Progenitor cell of endocrine pancreas (in vitro differentiated cells): ENCODE measurements around the gene CALN1. TPM values are rescaled to one million over a fixed set of nuclear protein-coding genes. Genes with fewer than 3 reads are reported as not detected.
A peak's percentile ranks its signal among the peaks of the same experiment; 100 is the strongest.

Experiments used
- DNase-seq: peaks from one replicate; pipeline ENCODE4 v3.0.0; 2021; ENCODE audit warnings: low spot score; ENCODE audit not compliant: unreplicated experiment
- H3K27ac Mint-ChIP-seq: 2 replicates; pipeline ENCODE4 v1.8.0; 2021; ENCODE audit warnings: mild to moderate bottlenecking, moderate library complexity, mixed read lengths
- H3K27me3 Mint-ChIP-seq: 2 replicates; pipeline ENCODE4 v1.8.0; 2021; ENCODE audit warnings: mixed read lengths
- H3K36me3 Mint-ChIP-seq: 2 replicates; pipeline ENCODE4 v1.8.0; 2022; ENCODE audit warnings: mixed read lengths; ENCODE audit not compliant: insufficient read depth
- H3K4me1 Mint-ChIP-seq: 2 replicates; pipeline ENCODE4 v1.8.0; 2021; ENCODE audit warnings: low read depth, mixed read lengths
- H3K4me3 Mint-ChIP-seq: 2 replicates; pipeline ENCODE4 v1.8.0; 2021; ENCODE audit warnings: low read depth, mild to moderate bottlenecking, moderate library complexity, mixed read lengths
- H3K9me3 Mint-ChIP-seq: 2 replicates; pipeline ENCODE4 v1.8.0; 2021; ENCODE audit warnings: low read depth, mixed read lengths
- total RNA-seq: library from RNA; stranded (reverse); gene quantifications from 2 replicates; pipeline ENCODE4 v1.2.1, GENCODE V29; 2021
- TF ChIP-seq, protein P1 (sequence below): fragments of 200-600 bp; sonication (generic); IDR thresholded peaks from one replicate; pipeline ENCODE4 v1.5.0; 2021; ENCODE audit warnings: antibody characterized with exemption, mild to moderate bottlenecking; ENCODE audit not compliant: unreplicated experiment

The CALN1 gene
- total RNA-seq, 1 donor from 2014 or later = 0.79 TPM

GRCh38 chr7:71871446-71871845 lies 540.7 kb downstream of the CALN1 start:
- peaks cover 4% of the 10 kb centered on the region for H3K4me1 Mint-ChIP-seq
- DNase-seq = no peak
- H3K27ac Mint-ChIP-seq = no peak overlapping the region
- no peak overlapping the region for H3K4me3 Mint-ChIP-seq
- peaks cover 6% of the 10 kb centered on the region for H3K9me3 Mint-ChIP-seq
- no peaks in the 10 kb centered on the region for H3K27me3 Mint-ChIP-seq
- TF ChIP-seq, protein P1, sequence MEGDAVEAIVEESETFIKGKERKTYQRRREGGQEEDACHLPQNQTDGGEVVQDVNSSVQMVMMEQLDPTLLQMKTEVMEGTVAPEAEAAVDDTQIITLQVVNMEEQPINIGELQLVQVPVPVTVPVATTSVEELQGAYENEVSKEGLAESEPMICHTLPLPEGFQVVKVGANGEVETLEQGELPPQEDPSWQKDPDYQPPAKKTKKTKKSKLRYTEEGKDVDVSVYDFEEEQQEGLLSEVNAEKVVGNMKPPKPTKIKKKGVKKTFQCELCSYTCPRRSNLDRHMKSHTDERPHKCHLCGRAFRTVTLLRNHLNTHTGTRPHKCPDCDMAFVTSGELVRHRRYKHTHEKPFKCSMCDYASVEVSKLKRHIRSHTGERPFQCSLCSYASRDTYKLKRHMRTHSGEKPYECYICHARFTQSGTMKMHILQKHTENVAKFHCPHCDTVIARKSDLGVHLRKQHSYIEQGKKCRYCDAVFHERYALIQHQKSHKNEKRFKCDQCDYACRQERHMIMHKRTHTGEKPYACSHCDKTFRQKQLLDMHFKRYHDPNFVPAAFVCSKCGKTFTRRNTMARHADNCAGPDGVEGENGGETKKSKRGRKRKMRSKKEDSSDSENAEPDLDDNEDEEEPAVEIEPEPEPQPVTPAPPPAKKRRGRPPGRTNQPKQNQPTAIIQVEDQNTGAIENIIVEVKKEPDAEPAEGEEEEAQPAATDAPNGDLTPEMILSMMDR = peak; percentile 38
- H3K36me3 Mint-ChIP-seq = no peaks in the 10 kb centered on the region

DNA sequence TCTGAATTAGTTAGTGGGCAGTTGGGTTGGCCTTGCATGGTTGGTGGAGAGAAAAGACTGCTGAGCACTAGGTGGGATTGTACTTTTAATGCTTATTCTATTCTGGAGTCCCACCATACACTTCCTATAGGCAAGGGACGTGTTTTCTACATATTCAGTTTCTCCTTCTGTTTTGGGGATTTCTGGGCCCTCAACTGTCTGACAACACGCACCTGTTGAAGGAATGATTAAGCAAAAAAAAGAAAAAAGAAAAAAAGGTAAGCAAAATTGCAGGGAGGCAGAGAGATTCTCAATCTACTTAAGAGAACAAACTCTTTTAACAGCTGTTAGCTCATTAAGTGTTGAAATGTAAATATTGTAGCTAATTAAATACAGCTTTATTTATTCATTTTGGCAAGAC lies 541.3 kb downstream of the CALN1 start:
- Mint-ChIP-seq H3K27me3 (no peaks in the 10 kb centered on the region), H3K36me3 (no peaks in the 10 kb centered on the region)
- TF ChIP-seq, protein P1 = no peak

DNA sequence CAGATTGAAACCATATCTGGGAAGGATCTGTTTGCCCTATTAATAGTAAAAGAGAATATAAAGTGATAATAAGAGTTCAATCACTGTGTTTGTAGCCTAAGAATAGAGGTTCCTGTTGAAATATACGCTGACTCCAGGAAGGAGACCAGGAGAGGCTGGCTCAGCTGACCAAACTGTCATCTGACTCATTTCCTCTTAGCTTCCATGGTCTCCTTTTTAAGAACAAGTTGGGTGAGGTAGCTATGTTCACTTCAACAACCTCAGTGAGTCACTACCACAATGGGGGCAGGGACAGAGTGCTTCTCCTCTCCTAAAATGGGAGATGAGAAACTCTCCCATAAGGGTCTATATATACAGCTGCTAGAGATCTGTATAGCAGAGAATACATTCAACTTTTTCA lies 543.3 kb downstream of the CALN1 start:
- H3K27ac Mint-ChIP-seq = no peak overlapping the region
- TF ChIP-seq, protein P1 = no peak
- no peaks in the 10 kb centered on the region for H3K9me3 Mint-ChIP-seq
- no peak overlapping the region for H3K4me3 Mint-ChIP-seq
- no peaks in the 10 kb centered on the region for H3K36me3 Mint-ChIP-seq
- no peaks in the 10 kb centered on the region for H3K27me3 Mint-ChIP-seq
- peaks cover 4% of the 10 kb centered on the region for H3K4me1 Mint-ChIP-seq
- no peak for DNase-seq

More for the DNA sequence above, 541.3 kb downstream of the CALN1 start:
- Mint-ChIP-seq H3K9me3 (peaks cover 2% of the 10 kb centered on the region), H3K4me3 (no peak overlapping the region), H3K4me1 (peaks cover 4% of the 10 kb centered on the region), H3K27ac (no peak overlapping the region)
- no peak for DNase-seq

- Mint-ChIP-seq H3K4me3 (no peak overlapping the region), H3K36me3 (no peaks in the 10 kb centered on the region), H3K27me3 (no peaks in the 10 kb centered on the region), H3K27ac (no peak overlapping the region), H3K4me1 (peaks cover 4% of the 10 kb centered on the region), H3K9me3 (no peaks in the 10 kb centered on the region)
- DNase-seq = no peak
- TF ChIP-seq, protein P1 = no peak
These were observed 544.5 kb downstream of the CALN1 start for GRCh38 chr7:71867626-71868025.

DNA sequence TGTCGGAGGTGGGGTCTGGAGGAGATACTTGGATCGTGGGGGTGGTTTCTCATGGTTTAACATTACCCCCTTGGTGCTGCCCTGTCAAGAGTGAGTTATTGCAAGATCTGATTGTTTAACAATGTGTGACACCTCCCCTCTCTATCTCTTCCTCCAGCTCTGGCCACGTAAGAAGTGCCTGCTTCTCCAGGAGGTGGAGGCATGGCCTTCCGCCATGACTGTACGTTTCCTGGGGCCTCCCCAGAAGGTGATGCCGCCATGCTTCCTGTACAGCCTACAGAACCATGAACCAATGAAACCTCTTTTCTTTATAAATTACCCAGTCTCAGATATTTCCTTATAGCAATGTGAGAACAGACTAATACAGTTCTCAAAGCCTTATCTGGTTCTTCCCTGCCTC lies 547.0 kb downstream of the CALN1 start:
- no peaks in the 10 kb centered on the region for H3K4me1 Mint-ChIP-seq
- no peak overlapping the region for H3K4me3 Mint-ChIP-seq
- no peak for DNase-seq
- H3K27me3 Mint-ChIP-seq = peaks cover 8% of the 10 kb centered on the region
- no peak overlapping the region for H3K27ac Mint-ChIP-seq
- no peaks in the 10 kb centered on the region for H3K36me3 Mint-ChIP-seq
- no peaks in the 10 kb centered on the region for H3K9me3 Mint-ChIP-seq
- TF ChIP-seq, protein P1 = no peak
